K562 (cell line): Measurements from ENCODE around the gene MYEF2. TPM values are rescaled to one million over a fixed set of nuclear protein-coding genes. Genes with fewer than 3 reads are reported as not detected.

ENCODE experiments used
- ATAC-seq: fragments of 200-7000 bp; cut with Tn5 transposase; 3 replicates; pipeline ENCODE4 v1.9.1; 2020; ENCODE audit warnings: moderate library complexity
- BruUV-seq: library from RNA; stranded (reverse); fragments of 400-500 nt; replicated peaks from 2 replicates; lab custom pipeline; 2021; lab: Mats Ljungman, UMichigan
- CTCF ChIA-PET: fragments of 300-600 bp; formaldehyde crosslinking; extraction: SDS; loops from one replicate; lab custom pipeline; 2021; ENCODE audit warnings: low intra/inter-chr PET ratio; lab: Yijun Ruan, JAX
- POLR2A ChIA-PET: fragments of 300-600, 350-650 bp; sonication (Branson Sonifier 250); formaldehyde crosslinking; extraction: SDS; loops from one replicate; lab custom pipeline; 2021; ENCODE audit warnings: antibody characterized with exemption, inconsistent platforms; lab: Yijun Ruan, JAX
- DNase-seq, 4 experiments: peaks; one replicate each; pipeline versions ENCODE4 v3.0.0 to v3.0.0-alpha.2; 2011 to 2018; ENCODE audit warnings: low spot score in 3 of 4, mixed read lengths in 3 of 4; ENCODE audit errors: extremely low read depth in 1 of 4
- FAIRE-seq: peaks from 2 replicates; lab custom pipeline; 2011; peaks lifted over from hg19 to GRCh38; lab: Jason Lieb, UNC
- H2AFZ ChIP-seq: 2 replicates; pipeline ENCODE4 v1.6.0; 2011; ENCODE audit warnings: low read depth, low read length, control low read depth, inconsistent platforms
- H3K27ac ChIP-seq: fragments of 200-600 bp; 3 replicates; pipeline ENCODE4 v1.8.0; 2011; ENCODE audit warnings: low read depth, mild to moderate bottlenecking, control low read depth, inconsistent platforms, low read length, moderate library complexity, mixed read lengths; ENCODE audit errors: extremely low read depth
- H3K27me3 ChIP-seq, 2 experiments: fragments of 300-600 bp in 1 of 2; 2 replicates in 1 of 2; 3 replicates in 1 of 2; pipeline versions ENCODE4 v1.6.0 to v1.8.0; 2011; ENCODE audit warnings: inconsistent platforms in 2 of 2, low read length in 2 of 2, mild to moderate bottlenecking in 1 of 2, mixed read lengths in 1 of 2, moderate library complexity in 1 of 2; ENCODE audit not compliant: control insufficient read depth in 2 of 2, insufficient read depth in 2 of 2
- H3K36me3 ChIP-seq: fragments of 300-600 bp; 3 replicates; pipeline ENCODE4 v1.8.0; 2011; ENCODE audit warnings: mild to moderate bottlenecking, low read length, inconsistent platforms; ENCODE audit not compliant: control insufficient read depth, insufficient read depth
- H3K4me1 ChIP-seq, 2 experiments: fragments of 200-600 bp in 1 of 2; replicated peaks in 1 of 2; 2 replicates in 1 of 2; 3 replicates in 1 of 2; pipeline versions ENCODE4 v1.5.1 to v1.8.0; 2011; ENCODE audit warnings: inconsistent platforms in 2 of 2, low read length in 2 of 2, mild to moderate bottlenecking in 1 of 2, mixed read lengths in 1 of 2, moderate library complexity in 1 of 2; ENCODE audit not compliant: control insufficient read depth in 2 of 2, insufficient read depth in 2 of 2
- H3K4me2 ChIP-seq: 2 replicates; pipeline ENCODE4 v1.6.1; 2011; ENCODE audit warnings: low read length, control low read depth, inconsistent platforms, mixed read lengths; ENCODE audit not compliant: insufficient read depth
- H3K4me3 ChIP-seq: fragments of 200-600 bp; sonication (generic), shearing (Covaris generic); 2 replicates; pipeline ENCODE4 v1.5.1; 2016; ENCODE audit warnings: control low read depth, inconsistent platforms
- H3K79me2 ChIP-seq: fragments of 200-600 bp; 3 replicates; pipeline ENCODE4 v1.8.0; 2011; ENCODE audit warnings: low read length, inconsistent platforms; ENCODE audit not compliant: control insufficient read depth, insufficient read depth
- H3K9ac ChIP-seq, 2 experiments: 2 replicates each; pipeline versions ENCODE4 v1.6.0 to v1.6.1; 2011; ENCODE audit warnings: low read depth in 2 of 2, low read length in 2 of 2, control low read depth in 1 of 2, inconsistent platforms in 1 of 2, mild to moderate bottlenecking in 1 of 2, mixed read lengths in 1 of 2; ENCODE audit not compliant: insufficient read depth in 1 of 2
- H3K9me1 ChIP-seq: one replicate; pipeline ENCODE4 v1.6.0; 2011; ENCODE audit warnings: inconsistent platforms, mild to moderate bottlenecking, low read length, moderate library complexity; ENCODE audit not compliant: control insufficient read depth, insufficient read depth
- H3K9me3 ChIP-seq: replicated peaks from 2 replicates; pipeline ENCODE4 v1.5.1; 2011; ENCODE audit warnings: low read depth, low read length, inconsistent platforms; ENCODE audit not compliant: control insufficient read depth, insufficient read depth
- H4K20me1 ChIP-seq: replicated peaks from 2 replicates; pipeline ENCODE4 v1.6.1; 2011; ENCODE audit warnings: low read length, inconsistent platforms, mixed read lengths; ENCODE audit not compliant: control insufficient read depth, insufficient read depth
- CBX5 ChIP-seq: IDR thresholded peaks from 2 replicates; pipeline ENCODE4 v1.6.1; 2014; ENCODE audit warnings: low read depth, borderline replicate concordance
- HMBOX1 ChIP-seq: sonication (generic); IDR thresholded peaks from 2 replicates; pipeline ENCODE4 v1.6.1; 2016
- JUN ChIP-seq, 2 experiments: sonication (generic) in 1 of 2; formaldehyde crosslinking in 1 of 2; IDR thresholded peaks; 2 replicates each; pipeline versions ENCODE4 v1.6.1 to v1.8.0; 2012 to 2022; ENCODE audit warnings: borderline replicate concordance in 2 of 2, mild to moderate bottlenecking in 2 of 2, improper control_type of control experiment in 1 of 2, low read depth in 1 of 2, low read length in 1 of 2, missing genetic modification reagents in 1 of 2
- MAFG ChIP-seq: fragments of 450-650 bp; conservative IDR thresholded peaks from 2 replicates; pipeline ENCODE4 v1.6.1; 2016; ENCODE audit warnings: missing genetic modification characterization, missing compliant biosample characterization
- MEIS2 ChIP-seq: fragments of 450-650 bp; IDR thresholded peaks from 2 replicates; pipeline ENCODE4 v1.6.1; 2014; ENCODE audit warnings: mild to moderate bottlenecking; ENCODE audit not compliant: partially characterized antibody
- NFE2 ChIP-seq: IDR thresholded peaks from 2 replicates; pipeline ENCODE4 v1.6.1; 2014; ENCODE audit warnings: antibody characterized with exemption, low read depth
- NFYB ChIP-seq: IDR thresholded peaks from 2 replicates; pipeline ENCODE4 v1.6.1; 2011; ENCODE audit warnings: mild to moderate bottlenecking, moderate library complexity; ENCODE audit not compliant: insufficient read length; ENCODE audit errors: extremely low read depth
- PPARD ChIP-seq: fragments of 250-450 bp; sonication (Bioruptor Pico); IDR thresholded peaks from 2 replicates; pipeline ENCODE4 v1.8.0; 2022; ENCODE audit warnings: inconsistent platforms, mild to moderate bottlenecking, moderate library complexity
- SAP30 ChIP-seq: fragments of 200-600 bp; sonication (generic); IDR thresholded peaks from 2 replicates; pipeline ENCODE4 v1.6.1; 2012; ENCODE audit warnings: borderline replicate concordance, low read depth, mild to moderate bottlenecking, moderate library complexity, low read length, control low read depth, inconsistent platforms; ENCODE audit not compliant: insufficient read depth, poor library complexity, severe bottlenecking
- SIRT6 ChIP-seq: IDR thresholded peaks from one replicate; pipeline ENCODE4 v1.6.1; 2012; ENCODE audit warnings: low read depth, mild to moderate bottlenecking, control low read depth, inconsistent platforms, low read length, moderate library complexity
- ZNF347 ChIP-seq: fragments of 450-650 bp; formaldehyde crosslinking; IDR thresholded peaks from 2 replicates; pipeline ENCODE4 v1.4.0; 2020; ENCODE audit warnings: low read depth, mild to moderate bottlenecking, moderate library complexity
- ZNF398 ChIP-seq: fragments of 250-450 bp; sonication (Bioruptor Pico); IDR thresholded peaks from 2 replicates; pipeline ENCODE4 v1.8.0; 2021; ENCODE audit warnings: moderate library complexity, mild to moderate bottlenecking, inconsistent platforms
- ZNF449 ChIP-seq: fragments of 250-450 bp; sonication (Bioruptor Pico); IDR thresholded peaks from 2 replicates; pipeline ENCODE4 v1.8.0; 2022; ENCODE audit warnings: moderate library complexity, mild to moderate bottlenecking, inconsistent platforms
- ZNF507 ChIP-seq: conservative IDR thresholded peaks from 2 replicates; pipeline ENCODE4 v1.6.1; 2017; ENCODE audit warnings: missing genetic modification characterization, missing compliant biosample characterization
- WGBS: fragments of 100-300 bp; shearing (Covaris generic); methylation state at CpG from one replicate; pipeline ENCODE4 v1.1.6; 2016; ENCODE audit warnings: low coverage, mixed read lengths; ENCODE audit not compliant: insufficient coverage; ENCODE audit errors: missing lambda C conversion rate; 5-methylcytosine and 5-hydroxymethylcytosine counted together
- in situ Hi-C: fragments of 300-500 bp; cut with MboI; formaldehyde crosslinking; loops from 4 replicates; pipeline ENCODE4 v1.15.0; 2018; ENCODE audit warnings: inconsistent platforms, mixed read lengths
- intact Hi-C: fragments of 100-400 bp; cut with micrococcal nuclease; formaldehyde crosslinking; loops from 2 replicates; pipeline ENCODE4 v1.14.2; 2022
- polyA plus RNA-seq, 8 experiments: library from polyadenylated mRNA; depleted of rRNA in 4 of 8; stranded (reverse) in 5 of 8; unstranded in 3 of 8; fragments of >200 nt; fragmentation: Nextera tagmentation in 2 of 8; fragmentation: Illumina TruSeq in 1 of 8; extraction: Ambion mirVana in 2 of 8; extraction: Trizol in 1 of 8; gene quantifications; 2 replicates each; pipeline versions ENCODE4 v1.2.1 to v1.2.3, GENCODE V29; 2011 to 2014; ENCODE audit warnings: inconsistent platforms in 1 of 8, missing spikeins in 1 of 8
- total RNA-seq, 7 experiments: library from RNA; depleted of rRNA in 6 of 7; stranded (reverse); fragments of >200 nt in 6 of 7; fragmentation: Illumina TruSeq in 2 of 7; extraction: Trizol in 2 of 7; gene quantifications; 2 replicates each; pipeline versions ENCODE4 v1.2.1 to v1.2.3, GENCODE V29; 2011 to 2021; ENCODE audit warnings: low replicate concordance in 1 of 7

The MYEF2 gene
- total and polyA plus RNA-seq, 9 of the 15 experiments (the other 6 are each of a cell fraction or from before 2014, with no cell fraction given), result 0.03 to 0.82 (median 0.19) TPM

- H3K79me2 ChIP-seq, result no peaks in the 10 kb centered on the region
- H3K4me1 ChIP-seq, result no peaks in the 10 kb centered on the region
- ChIA-PET CTCF (no interaction called here), POLR2A (no interaction called here)
- no TSS peak for BruUV-seq
- no peak overlapping the region for H3K27ac ChIP-seq
- TF ChIP-seq PPARD (CRISPR knock-in tag), result no peak
- no peak for TF ChIP-seq NFYB
- TF ChIP-seq HMBOX1, result no peak
- no peak for TF ChIP-seq ZNF449
- no peak for TF ChIP-seq MEIS2
- no peak for TF ChIP-seq ZNF507 (tag)
- no peak for TF ChIP-seq ZNF398 (CRISPR knock-in tag)
- no peak for TF ChIP-seq ZNF347 (CRISPR knock-in tag)
- no peak for TF ChIP-seq NFE2
- no peak for TF ChIP-seq MAFG (tag)
- no peak for TF ChIP-seq SIRT6
- no peak for TF ChIP-seq JUN (IDR thresholded peaks at IDR 0.05; ENCODE audit: borderline replicate concordance, low read depth, low read length)
- TF ChIP-seq JUN (CRISPR knock-in tag; IDR thresholded peaks at IDR 0.05; ENCODE audit: borderline replicate concordance), result no peak
- no peak for TF ChIP-seq SAP30
- TF ChIP-seq CBX5, result no peak
- FAIRE-seq (no peak), DNase-seq (no peak), ATAC-seq (no peak)
- no peaks in the 10 kb centered on the region for H3K27me3 ChIP-seq
- in situ Hi-C loops, result no loop called here
- no peaks in the 10 kb centered on the region for H4K20me1 ChIP-seq
- no peaks in the 10 kb centered on the region for H3K9me3 ChIP-seq
- no peak overlapping the region for H3K4me2 ChIP-seq
- no peaks in the 10 kb centered on the region for H3K36me3 ChIP-seq
- no peak overlapping the region for H3K9ac ChIP-seq
- H3K9me1 ChIP-seq, result no peaks in the 10 kb centered on the region
- no peak overlapping the region for H2AFZ ChIP-seq
- WGBS, result 0% methylated on average over 3 of the region's 3 CpGs
- intact Hi-C loops, result no loop called here
- H3K4me3 ChIP-seq, result no peak overlapping the region
These were observed 47.7 kb upstream of the MYEF2 start for GRCh38 chr15:48225771-48226170.
